ENCODE data around the gene TAPBP. TPM values are rescaled to one million over a fixed set of nuclear protein-coding genes. Genes with fewer than 3 reads are reported as not detected.

TAPBP gene
- polyA plus RNA-seq, 3 donors: 138 to 228 (median 141) TPM

GRCh38 chr6:33313105-33313708 is 671 bp downstream of the TAPBP start:
- peaks cover 41 to 45% of the 10 kb centered on the region in 2 donors for H3K4me1 ChIP-seq (ENCODE audit: control insufficient read depth in 1 of 2, insufficient read depth in 2 of 2, low read length in 2 of 2)
- H3K4me3 Mint-ChIP-seq: peak overlapping the region; percentile 98
- intact Hi-C loops (cut with micrococcal nuclease): loop anchor here in 1 of 2 donors (1.0 to 10.0 kb wide), 2 partner anchors 13 to 102 kb away; partner anchors contain the start of genes CUTA and PHF1
- peak overlapping the region; percentile 98 for H3K9ac ChIP-seq (ENCODE audit: insufficient read depth, low read length, poor library complexity, severe bottlenecking)
- peak; percentile 78 to 93 (median 81) for DNase-seq
- H3K27ac ChIP-seq (ENCODE audit: low read depth in 1 of 2, low read length in 2 of 2): peak overlapping the region; percentile 98 to 100
- TF ChIP-seq CTCF (IDR thresholded peaks at IDR 0.05): no peak
- H3K9me3 Mint-ChIP-seq: peaks cover 0 to 6% (median 0%) of the 10 kb centered on the region in 7 donors
- peak overlapping the region; percentile 95 to 100 (median 99) for H3K27ac Mint-ChIP-seq
- H3K9me3 ChIP-seq (replicated peaks in 1 of 2; ENCODE audit: control insufficient read depth in 1 of 2, insufficient read depth in 1 of 2, low read length in 2 of 2): no peaks in the 10 kb centered on the region
- WGBS (ENCODE audit: insufficient coverage): 0% methylated on average over 33 of the region's 33 CpGs
- H3K4me2 ChIP-seq (replicated peaks; ENCODE audit: extremely low read depth, low read length, poor library complexity, severe bottlenecking): peak overlapping the region; percentile 90
- H3K4me3 ChIP-seq (replicated peaks in 1 of 3; ENCODE audit: low read depth in 2 of 3, low read length in 3 of 3): peak overlapping the region; percentile 75 to 98 (median 96)
- H3K36me3 ChIP-seq (replicated peaks in 1 of 2; ENCODE audit: control insufficient read depth in 1 of 2, insufficient read depth in 2 of 2, low read length in 2 of 2): peaks cover 10 to 35% of the 10 kb centered on the region in 2 donors
- peaks cover 61% of the 10 kb centered on the region for H4K20me1 ChIP-seq (ENCODE audit: insufficient read depth, low read length)
- no peaks in the 10 kb centered on the region for H3K27me3 ChIP-seq (ENCODE audit: control insufficient read depth in 2 of 2, insufficient read depth in 2 of 2, low read length in 2 of 2)
- H3K36me3 Mint-ChIP-seq: peaks cover 24 to 48% of the 10 kb centered on the region in 2 donors
- peak overlapping the region; percentile 57 for H2AFZ ChIP-seq (ENCODE audit: insufficient read depth, low read depth, low read length, poor library complexity, severe bottlenecking)
- peaks cover 53% of the 10 kb centered on the region for H3K4me1 Mint-ChIP-seq
- H3K27me3 Mint-ChIP-seq (ENCODE audit: low read depth in 3 of 3): peaks cover 0 to 1% (median 0%) of the 10 kb centered on the region in 3 donors
- H3K79me2 ChIP-seq (ENCODE audit: insufficient read depth, low read length): peaks cover 86% of the 10 kb centered on the region

- peaks cover 29 to 52% of the 10 kb centered on the region in 2 donors for H3K36me3 Mint-ChIP-seq
- H3K27ac Mint-ChIP-seq: peak overlapping the region; percentile 95 to 100 (median 99)
- H3K4me1 Mint-ChIP-seq: peaks cover 51% of the 10 kb centered on the region
- intact Hi-C loops (cut with micrococcal nuclease): loop anchor here in 1 of 2 donors (1.0 to 10.0 kb wide), 2 partner anchors 12 to 102 kb away; partner anchors contain the start of genes CUTA and PHF1
- peak; percentile 35 to 71 (median 61) for DNase-seq
- peak overlapping the region; percentile 57 for H2AFZ ChIP-seq (ENCODE audit: insufficient read depth, low read depth, low read length, poor library complexity, severe bottlenecking)
- WGBS (ENCODE audit: insufficient coverage): 45% methylated on average over 13 of the region's 29 CpGs
- H3K4me3 ChIP-seq (replicated peaks in 1 of 3; ENCODE audit: low read depth in 2 of 3, low read length in 3 of 3): peak overlapping the region; percentile 75 to 98 (median 96)
- peaks cover 93% of the 10 kb centered on the region for H3K79me2 ChIP-seq (ENCODE audit: insufficient read depth, low read length)
- peak overlapping the region; percentile 98 to 100 for H3K27ac ChIP-seq (ENCODE audit: low read depth in 1 of 2, low read length in 2 of 2)
- no peak for TF ChIP-seq CTCF (IDR thresholded peaks at IDR 0.05)
- peak overlapping the region; percentile 98 for H3K4me3 Mint-ChIP-seq
- no peaks in the 10 kb centered on the region for H3K27me3 ChIP-seq (ENCODE audit: control insufficient read depth in 2 of 2, insufficient read depth in 2 of 2, low read length in 2 of 2)
- H3K27me3 Mint-ChIP-seq (ENCODE audit: low read depth in 3 of 3): peaks cover 0 to 1% (median 0%) of the 10 kb centered on the region in 3 donors
- no peaks in the 10 kb centered on the region for H3K9me3 ChIP-seq (replicated peaks in 1 of 2; ENCODE audit: control insufficient read depth in 1 of 2, insufficient read depth in 1 of 2, low read length in 2 of 2)
- peaks cover 39 to 42% of the 10 kb centered on the region in 2 donors for H3K4me1 ChIP-seq (ENCODE audit: control insufficient read depth in 1 of 2, insufficient read depth in 2 of 2, low read length in 2 of 2)
- peak overlapping the region; percentile 98 for H3K9ac ChIP-seq (ENCODE audit: insufficient read depth, low read length, poor library complexity, severe bottlenecking)
- H3K4me2 ChIP-seq (replicated peaks; ENCODE audit: extremely low read depth, low read length, poor library complexity, severe bottlenecking): peak overlapping the region; percentile 90
- H3K9me3 Mint-ChIP-seq: peaks cover 0 to 3% (median 0%) of the 10 kb centered on the region in 7 donors
- H4K20me1 ChIP-seq (ENCODE audit: insufficient read depth, low read length): peaks cover 68% of the 10 kb centered on the region
- peaks cover 14 to 39% of the 10 kb centered on the region in 2 donors for H3K36me3 ChIP-seq (replicated peaks in 1 of 2; ENCODE audit: control insufficient read depth in 1 of 2, insufficient read depth in 2 of 2, low read length in 2 of 2)
These were observed 1.3 kb downstream of the TAPBP start for GRCh38 chr6:33312361-33313104.
